K562 (cell line): Measurements from ENCODE around the gene CHCHD10. TPM values are rescaled to one million over a fixed set of nuclear protein-coding genes. Genes with fewer than 3 reads are reported as not detected.
A peak's percentile ranks its signal among the peaks of the same experiment; 100 is the strongest.

Experiments used
- ATAC-seq: fragments of 200-7000 bp; cut with Tn5 transposase; 3 replicates; pipeline ENCODE4 v1.9.1; 2020; ENCODE audit warnings: moderate library complexity
- BruUV-seq: library from RNA; stranded (reverse); fragments of 400-500 nt; replicated peaks from 2 replicates; lab custom pipeline; 2021; lab: Mats Ljungman, UMichigan
- CTCF ChIA-PET: fragments of 300-600 bp; formaldehyde crosslinking; extraction: SDS; loops from one replicate; lab custom pipeline; 2021; ENCODE audit warnings: low intra/inter-chr PET ratio; lab: Yijun Ruan, JAX
- POLR2A ChIA-PET: fragments of 300-600, 350-650 bp; sonication (Branson Sonifier 250); formaldehyde crosslinking; extraction: SDS; loops from one replicate; lab custom pipeline; 2021; ENCODE audit warnings: antibody characterized with exemption, inconsistent platforms; lab: Yijun Ruan, JAX
- DNase-seq, 4 experiments: peaks; one replicate each; pipeline versions ENCODE4 v3.0.0 to v3.0.0-alpha.2; 2011 to 2018; ENCODE audit warnings: low spot score in 3 of 4, mixed read lengths in 3 of 4; ENCODE audit errors: extremely low read depth in 1 of 4
- FAIRE-seq: peaks from 2 replicates; lab custom pipeline; 2011; peaks lifted over from hg19 to GRCh38; lab: Jason Lieb, UNC
- H2AFZ ChIP-seq: 2 replicates; pipeline ENCODE4 v1.6.0; 2011; ENCODE audit warnings: low read depth, low read length, control low read depth, inconsistent platforms
- H3K27ac ChIP-seq: fragments of 200-600 bp; 3 replicates; pipeline ENCODE4 v1.8.0; 2011; ENCODE audit warnings: low read depth, mild to moderate bottlenecking, control low read depth, inconsistent platforms, low read length, moderate library complexity, mixed read lengths; ENCODE audit errors: extremely low read depth
- H3K27me3 ChIP-seq, 2 experiments: fragments of 300-600 bp in 1 of 2; 2 replicates in 1 of 2; 3 replicates in 1 of 2; pipeline versions ENCODE4 v1.6.0 to v1.8.0; 2011; ENCODE audit warnings: inconsistent platforms in 2 of 2, low read length in 2 of 2, mild to moderate bottlenecking in 1 of 2, mixed read lengths in 1 of 2, moderate library complexity in 1 of 2; ENCODE audit not compliant: control insufficient read depth in 2 of 2, insufficient read depth in 2 of 2
- H3K36me3 ChIP-seq: fragments of 300-600 bp; 3 replicates; pipeline ENCODE4 v1.8.0; 2011; ENCODE audit warnings: mild to moderate bottlenecking, low read length, inconsistent platforms; ENCODE audit not compliant: control insufficient read depth, insufficient read depth
- H3K4me1 ChIP-seq, 2 experiments: fragments of 200-600 bp in 1 of 2; replicated peaks in 1 of 2; 2 replicates in 1 of 2; 3 replicates in 1 of 2; pipeline versions ENCODE4 v1.5.1 to v1.8.0; 2011; ENCODE audit warnings: inconsistent platforms in 2 of 2, low read length in 2 of 2, mild to moderate bottlenecking in 1 of 2, mixed read lengths in 1 of 2, moderate library complexity in 1 of 2; ENCODE audit not compliant: control insufficient read depth in 2 of 2, insufficient read depth in 2 of 2
- H3K4me2 ChIP-seq: 2 replicates; pipeline ENCODE4 v1.6.1; 2011; ENCODE audit warnings: low read length, control low read depth, inconsistent platforms, mixed read lengths; ENCODE audit not compliant: insufficient read depth
- H3K4me3 ChIP-seq: fragments of 200-600 bp; sonication (generic), shearing (Covaris generic); 2 replicates; pipeline ENCODE4 v1.5.1; 2016; ENCODE audit warnings: control low read depth, inconsistent platforms
- H3K79me2 ChIP-seq: fragments of 200-600 bp; 3 replicates; pipeline ENCODE4 v1.8.0; 2011; ENCODE audit warnings: low read length, inconsistent platforms; ENCODE audit not compliant: control insufficient read depth, insufficient read depth
- H3K9ac ChIP-seq, 2 experiments: 2 replicates each; pipeline versions ENCODE4 v1.6.0 to v1.6.1; 2011; ENCODE audit warnings: low read depth in 2 of 2, low read length in 2 of 2, control low read depth in 1 of 2, inconsistent platforms in 1 of 2, mild to moderate bottlenecking in 1 of 2, mixed read lengths in 1 of 2; ENCODE audit not compliant: insufficient read depth in 1 of 2
- H3K9me1 ChIP-seq: one replicate; pipeline ENCODE4 v1.6.0; 2011; ENCODE audit warnings: inconsistent platforms, mild to moderate bottlenecking, low read length, moderate library complexity; ENCODE audit not compliant: control insufficient read depth, insufficient read depth
- H3K9me3 ChIP-seq: replicated peaks from 2 replicates; pipeline ENCODE4 v1.5.1; 2011; ENCODE audit warnings: low read depth, low read length, inconsistent platforms; ENCODE audit not compliant: control insufficient read depth, insufficient read depth
- H4K20me1 ChIP-seq: replicated peaks from 2 replicates; pipeline ENCODE4 v1.6.1; 2011; ENCODE audit warnings: low read length, inconsistent platforms, mixed read lengths; ENCODE audit not compliant: control insufficient read depth, insufficient read depth
- CTCFL ChIP-seq: IDR thresholded peaks from 2 replicates; pipeline ENCODE4 v1.6.1; 2011; ENCODE audit warnings: borderline replicate concordance, low read depth, mild to moderate bottlenecking, moderate library complexity, low read length; ENCODE audit not compliant: insufficient read depth, poor library complexity, severe bottlenecking
- ERF ChIP-seq: fragments of 450-650 bp; formaldehyde crosslinking; IDR thresholded peaks from 2 replicates; pipeline ENCODE4 v1.4.0; 2020; ENCODE audit warnings: mild to moderate bottlenecking, mixed read lengths
- KLF16 ChIP-seq: IDR thresholded peaks from 2 replicates; pipeline ENCODE4 v1.6.1; 2016; ENCODE audit warnings: antibody characterized with exemption
- NCOA6 ChIP-seq: fragments of 450-650 bp; IDR thresholded peaks from 2 replicates; pipeline ENCODE4 v1.6.1; 2017; ENCODE audit warnings: mild to moderate bottlenecking
- NEUROD1 ChIP-seq: fragments of 150-350 bp; IDR thresholded peaks from 2 replicates; pipeline ENCODE4 v1.6.1; 2014; ENCODE audit warnings: borderline replicate concordance, low read length, low read depth; ENCODE audit not compliant: partially characterized antibody
- POLR2H ChIP-seq: IDR thresholded peaks from 2 replicates; pipeline ENCODE4 v1.6.1; 2016; ENCODE audit warnings: missing genetic modification characterization, low read depth, mild to moderate bottlenecking, control low read depth, missing compliant biosample characterization, moderate library complexity
- SUPT5H ChIP-seq: fragments of 450-650 bp; IDR thresholded peaks from 2 replicates; pipeline ENCODE4 v1.6.1; 2016
- TSC22D4 ChIP-seq: fragments of 450-650 bp; IDR thresholded peaks from 2 replicates; pipeline ENCODE4 v1.6.1; 2016; ENCODE audit warnings: missing genetic modification characterization, missing biosample characterization, control low read depth
- VEZF1 ChIP-seq: fragments of 200-800 bp; sonication (Bioruptor generic); IDR thresholded peaks from 2 replicates; pipeline ENCODE4 v1.6.1; 2017; ENCODE audit warnings: missing genetic modification characterization, missing compliant biosample characterization
- ZKSCAN8 ChIP-seq: fragments of 200-800 bp; sonication (Bioruptor generic); IDR thresholded peaks from 2 replicates; pipeline ENCODE4 v1.6.1; 2016; ENCODE audit warnings: missing genetic modification characterization, missing compliant biosample characterization
- ZNF23 ChIP-seq: fragments of 250-450 bp; sonication (Bioruptor Pico); IDR thresholded peaks from 2 replicates; pipeline ENCODE4 v1.4.0; 2020; ENCODE audit warnings: mild to moderate bottlenecking
- ZNF77 ChIP-seq: fragments of 250-450 bp; sonication (Bioruptor Pico); IDR thresholded peaks from 2 replicates; pipeline ENCODE4 v1.5.0; 2020
- WGBS: fragments of 100-300 bp; shearing (Covaris generic); methylation state at CpG from one replicate; pipeline ENCODE4 v1.1.6; 2016; ENCODE audit warnings: low coverage, mixed read lengths; ENCODE audit not compliant: insufficient coverage; ENCODE audit errors: missing lambda C conversion rate; 5-methylcytosine and 5-hydroxymethylcytosine counted together
- in situ Hi-C: fragments of 300-500 bp; cut with MboI; formaldehyde crosslinking; loops from 4 replicates; pipeline ENCODE4 v1.15.0; 2018; ENCODE audit warnings: inconsistent platforms, mixed read lengths
- intact Hi-C: fragments of 100-400 bp; cut with micrococcal nuclease; formaldehyde crosslinking; loops from 2 replicates; pipeline ENCODE4 v1.14.2; 2022
- polyA plus RNA-seq, 8 experiments: library from polyadenylated mRNA; depleted of rRNA in 4 of 8; stranded (reverse) in 5 of 8; unstranded in 3 of 8; fragments of >200 nt; fragmentation: Nextera tagmentation in 2 of 8; fragmentation: Illumina TruSeq in 1 of 8; extraction: Ambion mirVana in 2 of 8; extraction: Trizol in 1 of 8; gene quantifications; 2 replicates each; pipeline versions ENCODE4 v1.2.1 to v1.2.3, GENCODE V29; 2011 to 2014; ENCODE audit warnings: inconsistent platforms in 1 of 8, missing spikeins in 1 of 8
- total RNA-seq, 7 experiments: library from RNA; depleted of rRNA in 6 of 7; stranded (reverse); fragments of >200 nt in 6 of 7; fragmentation: Illumina TruSeq in 2 of 7; extraction: Trizol in 2 of 7; gene quantifications; 2 replicates each; pipeline versions ENCODE4 v1.2.1 to v1.2.3, GENCODE V29; 2011 to 2021; ENCODE audit warnings: low replicate concordance in 1 of 7
- TF ChIP-seq, protein P1 (sequence below), 3 experiments: fragments of 200-800 bp in 1 of 3; fragments of 250-450 bp in 1 of 3; fragments of 450-650 bp in 1 of 3; sonication (Bioruptor Pico) in 1 of 3; sonication (Bioruptor generic) in 1 of 3; formaldehyde crosslinking in 1 of 3; IDR thresholded peaks; 2 replicates each; pipeline versions ENCODE4 v1.6.1 to v1.8.0; 2016 to 2022; ENCODE audit warnings: mild to moderate bottlenecking in 2 of 3, missing genetic modification characterization in 2 of 3, missing compliant biosample characterization in 1 of 3, moderate library complexity in 1 of 3

The CHCHD10 gene
- total and polyA plus RNA-seq, 9 of the 15 experiments (the other 6 are each of a cell fraction or from before 2014, with no cell fraction given), result 15.2 to 292 (median 102) TPM

GRCh38 chr22:23786752-23787599 is 19.2 kb upstream of the CHCHD10 start, which contains the start of gene SMARCB1:
SMARCB1 (plus strand) TSS chr22:23786966; CDS start chr22:23787170, 204 bp downstream.
- Histone ChIP-seq H3K4me1 (peaks cover 15 to 16% of the 10 kb centered on the region in 2 experiments; a peak in 4 of 5 replicates), H3K36me3 (peaks cover 24% of the 10 kb centered on the region), H3K27ac (peak within 1 kb of the TSS; percentile 99), H3K79me2 (peaks cover 44% of the 10 kb centered on the region), H3K9me3 (no peaks in the 10 kb centered on the region), H3K4me2 (peak within 1 kb of the TSS; percentile 96), H4K20me1 (peaks cover 10% of the 10 kb centered on the region), H3K4me3 (peak within 1 kb of the TSS; percentile 88), H3K9ac (peak within 1 kb of the TSS; percentile 92 to 96), H3K9me1 (no peaks in the 10 kb centered on the region), H2AFZ (peak within 1 kb of the TSS; percentile 96), H3K27me3 (no peaks in the 10 kb centered on the region)
- ChIA-PET POLR2A (interaction anchor here (1.6 to 1.7 kb wide), 2 partner anchors 12 to 19 kb away, joined by 3 to 6 read pairs; no protein-coding TSS in a partner anchor), CTCF (no interaction called here)
- ATAC-seq (peak; percentile 84), DNase-seq (peak; percentile 90 to 95 (median 94)), FAIRE-seq (peak; percentile 76)
- WGBS, result under 1% methylated on average over 32 of the region's 97 CpGs
- intact Hi-C loops, result no loop called here
- BruUV-seq, result no TSS peak
- in situ Hi-C loops, result no loop called here
- TF ChIP-seq TSC22D4 (tag) (no peak), NEUROD1 (no peak), VEZF1 (peak; percentile 68), POLR2H (tag) (peak; percentile 66; the same call in 1 of the 2 replicates), ZNF77 (CRISPR knock-in tag) (no peak), ERF (CRISPR knock-in tag) (peak; percentile 43; the same call in 1 of the 2 replicates), ZKSCAN8 (CRISPR knock-in tag) (peak; percentile 55; the same call in 1 of the 2 replicates), ZNF23 (no peak), NCOA6 (no peak; the same call in 1 of the 2 replicates), CTCFL (peak; percentile 76), KLF16 (no peak), SUPT5H (peak; percentile 85)
- TF ChIP-seq, protein P1, sequence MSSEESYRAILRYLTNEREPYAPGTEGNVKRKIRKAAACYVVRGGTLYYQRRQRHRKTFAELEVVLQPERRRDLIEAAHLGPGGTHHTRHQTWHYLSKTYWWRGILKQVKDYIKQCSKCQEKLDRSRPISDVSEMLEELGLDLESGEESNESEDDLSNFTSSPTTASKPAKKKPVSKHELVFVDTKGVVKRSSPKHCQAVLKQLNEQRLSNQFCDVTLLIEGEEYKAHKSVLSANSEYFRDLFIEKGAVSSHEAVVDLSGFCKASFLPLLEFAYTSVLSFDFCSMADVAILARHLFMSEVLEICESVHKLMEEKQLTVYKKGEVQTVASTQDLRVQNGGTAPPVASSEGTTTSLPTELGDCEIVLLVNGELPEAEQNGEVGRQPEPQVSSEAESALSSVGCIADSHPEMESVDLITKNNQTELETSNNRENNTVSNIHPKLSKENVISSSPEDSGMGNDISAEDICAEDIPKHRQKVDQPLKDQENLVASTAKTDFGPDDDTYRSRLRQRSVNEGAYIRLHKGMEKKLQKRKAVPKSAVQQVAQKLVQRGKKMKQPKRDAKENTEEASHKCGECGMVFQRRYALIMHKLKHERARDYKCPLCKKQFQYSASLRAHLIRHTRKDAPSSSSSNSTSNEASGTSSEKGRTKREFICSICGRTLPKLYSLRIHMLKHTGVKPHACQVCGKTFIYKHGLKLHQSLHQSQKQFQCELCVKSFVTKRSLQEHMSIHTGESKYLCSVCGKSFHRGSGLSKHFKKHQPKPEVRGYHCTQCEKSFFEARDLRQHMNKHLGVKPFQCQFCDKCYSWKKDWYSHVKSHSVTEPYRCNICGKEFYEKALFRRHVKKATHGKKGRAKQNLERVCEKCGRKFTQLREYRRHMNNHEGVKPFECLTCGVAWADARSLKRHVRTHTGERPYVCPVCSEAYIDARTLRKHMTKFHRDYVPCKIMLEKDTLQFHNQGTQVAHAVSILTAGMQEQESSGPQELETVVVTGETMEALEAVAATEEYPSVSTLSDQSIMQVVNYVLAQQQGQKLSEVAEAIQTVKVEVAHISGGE (CRISPR knock-in tag; IDR thresholded peaks at IDR 0.05), result peak in 1 of 3 experiments; percentile 73; a peak in 2 of 6 replicates
